MG63 (cell line): ENCODE results near the gene TSC22D4. TPM values are rescaled to one million over a fixed set of nuclear protein-coding genes. Genes with fewer than 3 reads are reported as not detected.
"Not testable (repeated sequence)": the region's sequence is repeated elsewhere in the genome, so short reads cannot be mapped to it uniquely, and the experiment has no call there.

ENCODE experiments used
- DNase-seq: peaks from one replicate; pipeline ENCODE4 v3.0.0-alpha.2; 2020
- H3K27me3 ChIP-seq: fragments of 250-450 bp; sonication (Bioruptor Pico); 2 replicates; pipeline ENCODE4 v1.5.1; 2020; ENCODE audit warnings: mild to moderate bottlenecking, moderate library complexity
- H3K36me3 ChIP-seq: fragments of 250-450 bp; sonication (Bioruptor Pico); 2 replicates; pipeline ENCODE4 v1.5.1; 2020; ENCODE audit warnings: mild to moderate bottlenecking, moderate library complexity
- H3K4me3 ChIP-seq: fragments of 250-450 bp; sonication (Bioruptor Pico); 2 replicates; pipeline ENCODE4 v1.5.1; 2020; ENCODE audit warnings: mild to moderate bottlenecking, moderate library complexity
- H3K9me3 ChIP-seq: fragments of 250-450 bp; sonication (Bioruptor Pico); 2 replicates; pipeline ENCODE4 v1.5.1; 2020; ENCODE audit warnings: mild to moderate bottlenecking, moderate library complexity
- total RNA-seq: library from RNA; depleted of rRNA; stranded (reverse); fragments of >200 nt; shearing (Covaris generic); gene quantifications from 2 replicates; pipeline ENCODE4 v1.2.3, GENCODE V29; 2014; ENCODE audit warnings: low replicate concordance

The TSC22D4 gene
- total RNA-seq, 1 experiment from 2014 or later: 27.7 TPM

GRCh38 chr7:100504031-100504430 lies 25.0 kb upstream of the TSC22D4 start:
- not testable (repeated sequence) for H3K27me3 ChIP-seq, H3K4me3 ChIP-seq, H3K36me3 ChIP-seq, H3K9me3 ChIP-seq, DNase-seq

- not testable (repeated sequence) for H3K9me3 ChIP-seq, H3K27me3 ChIP-seq, H3K36me3 ChIP-seq, DNase-seq, H3K4me3 ChIP-seq
Observed at GRCh38 chr7:100500743-100501142, 21.7 kb upstream of the TSC22D4 start.

- H3K9me3 ChIP-seq: no peaks in the 10 kb centered on the region
- H3K27me3 ChIP-seq: no peaks in the 10 kb centered on the region
- H3K36me3 ChIP-seq: no peaks in the 10 kb centered on the region
- no peak for DNase-seq
- no peak overlapping the region for H3K4me3 ChIP-seq
Observed at GRCh38 chr7:100496509-100496908, 17.5 kb upstream of the TSC22D4 start.

GRCh38 chr7:100493476-100494264 lies 14.7 kb upstream of the TSC22D4 start:
- Histone ChIP-seq H3K9me3 (no peaks in the 10 kb centered on the region), H3K36me3 (no peaks in the 10 kb centered on the region), H3K4me3 (no peak overlapping the region), H3K27me3 (no peaks in the 10 kb centered on the region)
- no peak for DNase-seq

- no peak overlapping the region for H3K4me3 ChIP-seq
- no peaks in the 10 kb centered on the region for H3K36me3 ChIP-seq
Observed at GRCh38 chr7:100492738-100493475, 13.9 kb upstream of the TSC22D4 start.

GRCh38 chr7:100491192-100491578 lies 12.2 kb upstream of the TSC22D4 start:
- H3K36me3 ChIP-seq: no peaks in the 10 kb centered on the region
- no peaks in the 10 kb centered on the region for H3K9me3 ChIP-seq
- H3K4me3 ChIP-seq: no peak overlapping the region
- no peak for DNase-seq
- H3K27me3 ChIP-seq: no peaks in the 10 kb centered on the region

More at GRCh38 chr7:100492738-100493475, 13.9 kb upstream of the TSC22D4 start:
- Histone ChIP-seq H3K9me3 (no peaks in the 10 kb centered on the region), H3K27me3 (no peaks in the 10 kb centered on the region)
- DNase-seq: no peak

- no peak for DNase-seq
- H3K36me3 ChIP-seq: no peaks in the 10 kb centered on the region
- H3K4me3 ChIP-seq: no peak overlapping the region
- no peaks in the 10 kb centered on the region for H3K9me3 ChIP-seq
- H3K27me3 ChIP-seq: no peaks in the 10 kb centered on the region
Observed at GRCh38 chr7:100490483-100491191, 11.6 kb upstream of the TSC22D4 start.

GRCh38 chr7:100489824-100490223 lies 10.8 kb upstream of the TSC22D4 start:
- Histone ChIP-seq H3K4me3 (no peak overlapping the region), H3K27me3 (no peaks in the 10 kb centered on the region), H3K9me3 (no peaks in the 10 kb centered on the region), H3K36me3 (no peaks in the 10 kb centered on the region)
- DNase-seq: no peak

GRCh38 chr7:100489121-100489520 lies 10.1 kb upstream of the TSC22D4 start:
- no peak for DNase-seq
- no peak overlapping the region for H3K4me3 ChIP-seq
- no peaks in the 10 kb centered on the region for H3K27me3 ChIP-seq
- H3K36me3 ChIP-seq: no peaks in the 10 kb centered on the region
- no peaks in the 10 kb centered on the region for H3K9me3 ChIP-seq

- no peaks in the 10 kb centered on the region for H3K36me3 ChIP-seq
- DNase-seq: no peak
- H3K27me3 ChIP-seq: no peaks in the 10 kb centered on the region
- no peak overlapping the region for H3K4me3 ChIP-seq
- H3K9me3 ChIP-seq: no peaks in the 10 kb centered on the region
Observed at GRCh38 chr7:100488333-100489095, 9.5 kb upstream of the TSC22D4 start.

GRCh38 chr7:100486753-100487446 lies 7.9 kb upstream of the TSC22D4 start:
- no peaks in the 10 kb centered on the region for H3K27me3 ChIP-seq
- DNase-seq: no peak

GRCh38 chr7:100486111-100486636 lies 7.2 kb upstream of the TSC22D4 start:
- no peak overlapping the region for H3K4me3 ChIP-seq
- no peak for DNase-seq
- H3K27me3 ChIP-seq: no peaks in the 10 kb centered on the region
- H3K9me3 ChIP-seq: no peaks in the 10 kb centered on the region
- no peaks in the 10 kb centered on the region for H3K36me3 ChIP-seq

More at GRCh38 chr7:100486753-100487446, 7.9 kb upstream of the TSC22D4 start:
- H3K9me3 ChIP-seq: no peaks in the 10 kb centered on the region
- no peak overlapping the region for H3K4me3 ChIP-seq
- no peaks in the 10 kb centered on the region for H3K36me3 ChIP-seq

- Histone ChIP-seq H3K4me3 (no peak overlapping the region), H3K9me3 (no peaks in the 10 kb centered on the region), H3K36me3 (no peaks in the 10 kb centered on the region), H3K27me3 (no peaks in the 10 kb centered on the region)
- DNase-seq: no peak
Observed at GRCh38 chr7:100485471-100485876, 6.5 kb upstream of the TSC22D4 start.

GRCh38 chr7:100484673-100485045 lies 5.6 kb upstream of the TSC22D4 start:
- Histone ChIP-seq H3K36me3 (no peaks in the 10 kb centered on the region), H3K4me3 (no peak overlapping the region), H3K9me3 (no peaks in the 10 kb centered on the region), H3K27me3 (no peaks in the 10 kb centered on the region)
- DNase-seq: no peak

GRCh38 chr7:100483722-100484672 lies 5.0 kb upstream of the TSC22D4 start, which contains the start of gene NYAP1:
Gene NYAP1, plus strand, starts transcription at chr7:100483927. Its CDS starts 1,385 bp downstream, at chr7:100485312.
- Histone ChIP-seq H3K9me3 (no peaks in the 10 kb centered on the region), H3K27me3 (no peaks in the 10 kb centered on the region), H3K36me3 (no peaks in the 10 kb centered on the region), H3K4me3 (peak within 1 kb of the TSS; percentile 50)
- peak; percentile 19 for DNase-seq
